GM18870 (cell line): ENCODE data around the gene NFAT5.
"Not testable (repeated sequence)": the region's sequence is repeated elsewhere in the genome, so short reads cannot be mapped to it uniquely, and the experiment has no call there.

Experiments
- ATAC-seq: cut with Tn5 transposase; IDR thresholded peaks from one replicate; pipeline ENCODE4 v1.9.1; 2021; ENCODE audit warnings: moderate library complexity; ENCODE audit not compliant: unreplicated experiment

Gene NFAT5

GRCh38 chr16:69565671-69566239 is at the start of gene NFAT5:
Gene NFAT5 (plus strand): TSS chr16:69565966. CDS start chr16:69566302, 336 bp downstream.
- ATAC-seq, result no peak

DNA sequence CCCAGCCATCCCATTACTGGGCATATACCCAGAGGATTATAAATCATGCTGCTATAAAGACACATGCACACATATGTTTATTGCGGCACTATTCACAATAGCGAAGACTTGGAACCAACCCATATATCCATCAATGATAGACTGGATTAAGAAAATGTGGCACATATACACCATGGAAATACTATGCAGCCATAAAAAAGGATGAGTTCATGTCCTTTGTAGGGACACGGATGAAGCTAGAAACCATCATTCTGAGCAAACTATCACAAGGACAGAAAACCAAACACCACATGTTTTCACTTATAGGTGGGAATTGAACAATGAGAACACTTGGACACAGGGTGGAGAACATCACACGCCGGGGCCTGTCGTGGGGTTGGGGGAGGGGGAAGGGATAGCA is 47.9 kb upstream of the NFAT5 start:
- ATAC-seq, result not testable (repeated sequence)

GRCh38 chr16:69520413-69520799 is 45.4 kb upstream of the NFAT5 start:
- no peak for ATAC-seq

DNA sequence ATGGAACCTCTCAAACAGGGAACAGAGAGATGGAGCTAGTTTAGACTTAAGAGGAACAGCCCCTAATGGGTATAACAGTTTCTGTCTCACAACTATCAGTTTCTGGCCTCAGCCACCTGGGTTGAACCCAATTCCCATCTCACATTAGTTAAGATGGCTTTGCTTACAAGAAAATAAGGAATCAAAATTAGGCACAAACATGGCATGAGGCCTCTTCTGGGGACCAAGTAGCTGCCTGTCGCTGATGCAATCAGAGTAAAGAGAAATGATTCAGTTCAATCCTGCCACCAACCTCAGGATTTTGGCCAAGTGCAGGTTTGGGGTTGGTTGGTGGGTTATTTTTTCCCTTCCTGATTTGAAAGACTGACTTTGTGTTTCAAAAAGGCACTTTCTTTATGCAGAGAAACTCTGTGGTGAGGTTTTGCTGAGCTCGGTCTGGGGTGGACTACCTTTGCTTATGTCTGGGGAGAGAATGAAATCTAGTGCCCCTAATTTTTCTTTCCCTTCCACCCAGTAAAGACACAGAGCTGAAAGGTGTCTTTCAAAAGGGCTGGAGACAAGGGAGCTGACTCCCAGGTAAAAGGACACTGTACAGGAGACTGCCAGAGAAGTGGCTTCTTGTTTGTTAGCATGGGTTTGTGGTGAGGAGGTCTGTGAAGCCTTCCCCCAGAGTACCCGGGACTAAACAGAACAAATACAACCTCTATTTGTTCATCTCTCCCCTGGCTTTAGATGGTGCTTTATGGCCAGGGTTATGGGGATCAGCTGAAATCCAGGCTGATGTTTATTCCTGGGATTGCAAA is 44.8 kb upstream of the NFAT5 start:
- no peak for ATAC-seq

- ATAC-seq, result no peak
Measured at GRCh38 chr16:69522041-69522578, 43.7 kb upstream of the NFAT5 start.

- ATAC-seq, result no peak
Measured at GRCh38 chr16:69522732-69523404, 42.9 kb upstream of the NFAT5 start.

- ATAC-seq, result no peak
Measured at GRCh38 chr16:69523566-69524305, 42.0 kb upstream of the NFAT5 start.

- ATAC-seq, result no peak
Measured at GRCh38 chr16:69526831-69527655, 38.7 kb upstream of the NFAT5 start.

- no peak for ATAC-seq
Measured at GRCh38 chr16:69531988-69532387, 33.8 kb upstream of the NFAT5 start.

DNA sequence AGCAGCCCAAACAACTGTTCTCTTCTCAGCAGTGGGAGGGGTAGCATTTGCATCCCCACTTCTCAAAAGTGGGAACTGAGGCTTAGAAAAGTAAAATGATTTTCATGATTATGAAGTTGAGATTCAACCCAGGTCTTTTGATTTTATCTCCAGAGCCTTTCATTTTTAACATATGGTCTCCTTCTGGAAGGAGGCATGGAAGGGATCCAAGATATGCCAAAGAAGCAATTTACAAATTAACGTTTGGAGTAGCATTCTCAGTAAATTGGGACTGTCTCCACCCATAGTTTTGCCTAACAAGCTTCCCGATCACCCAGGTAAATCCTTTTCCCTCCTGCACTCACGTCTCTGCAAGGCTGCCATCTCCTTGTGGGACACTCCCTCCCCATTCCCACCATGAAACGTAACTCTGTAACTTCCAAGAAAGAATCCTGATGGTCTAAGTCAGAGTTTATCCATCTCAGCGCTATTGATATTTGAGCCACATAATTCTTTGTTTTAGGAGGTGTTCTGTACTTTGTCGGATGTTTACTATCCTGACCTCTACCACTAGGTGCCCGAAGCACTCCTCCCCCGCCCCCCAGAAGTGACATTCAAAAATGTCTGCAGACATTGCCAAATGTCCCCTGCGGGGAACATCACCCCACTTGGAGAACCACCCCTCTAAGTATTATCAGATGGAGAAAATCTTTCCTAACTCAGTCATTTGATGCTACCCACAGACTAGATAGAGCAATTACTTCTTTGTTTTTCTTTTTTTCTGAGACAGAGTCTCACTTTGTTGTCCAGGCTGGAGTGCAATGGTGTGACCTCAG is 32.9 kb upstream of the NFAT5 start:
- no peak for ATAC-seq

- ATAC-seq, result no peak
Measured at GRCh38 chr16:69534720-69535119, 31.0 kb upstream of the NFAT5 start.

- ATAC-seq, result no peak
Measured at GRCh38 chr16:69535123-69536050, 30.4 kb upstream of the NFAT5 start.

GRCh38 chr16:69537706-69538080 is 28.1 kb upstream of the NFAT5 start:
- no peak for ATAC-seq

- no peak for ATAC-seq
Measured at GRCh38 chr16:69538808-69539207, 27.0 kb upstream of the NFAT5 start.

GRCh38 chr16:69542974-69543373 is 22.8 kb upstream of the NFAT5 start:
- no peak for ATAC-seq

DNA sequence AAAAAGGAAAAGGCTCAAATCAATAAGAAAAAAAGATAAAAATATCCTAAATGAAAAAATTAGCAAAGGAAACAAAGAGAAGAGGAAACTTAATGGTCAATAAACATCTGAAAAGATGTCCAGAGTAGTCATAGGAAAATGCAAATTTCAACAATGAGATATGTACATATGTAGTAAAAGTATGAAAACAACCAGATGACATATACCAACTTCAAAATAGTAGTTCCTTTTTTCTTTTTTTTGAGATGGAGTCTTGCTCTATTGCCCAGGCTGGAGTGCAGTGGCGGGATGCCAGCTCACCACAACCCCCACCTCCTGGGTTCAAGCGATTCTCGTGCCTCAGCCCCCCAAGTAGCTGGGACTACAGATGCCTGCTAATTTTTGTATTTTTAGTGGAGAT is 21.7 kb upstream of the NFAT5 start:
- ATAC-seq, result no peak

DNA sequence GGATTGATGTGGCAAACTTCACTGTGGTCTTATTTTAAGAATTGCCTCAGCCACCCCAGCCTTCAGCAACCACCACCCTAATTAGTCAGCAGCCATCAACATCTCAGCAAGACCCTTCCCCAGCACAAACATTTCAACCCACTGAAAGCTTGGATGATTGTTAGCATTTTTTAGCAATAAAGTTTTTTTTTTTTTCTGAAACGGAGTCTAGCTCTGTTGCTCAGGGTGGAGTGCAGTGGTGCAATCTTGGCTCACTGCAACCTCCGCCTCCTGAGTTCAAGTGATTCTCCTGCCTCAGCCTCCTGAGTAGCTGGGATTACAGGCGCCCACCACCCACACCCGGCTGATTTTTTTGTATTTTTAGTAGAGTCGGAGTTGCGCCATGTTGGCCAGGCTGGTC is 19.1 kb upstream of the NFAT5 start:
- not testable (repeated sequence) for ATAC-seq

GRCh38 chr16:69553332-69553731 is 12.4 kb upstream of the NFAT5 start:
- no peak for ATAC-seq
